Calu3 (cell line): ENCODE measurements around the gene SMAD1. TPM values are rescaled to one million over a fixed set of nuclear protein-coding genes. Genes with fewer than 3 reads are reported as not detected.

Experiments
- BruUV-seq: library from RNA; stranded (reverse); fragments of 400-500 nt; replicated peaks from 2 replicates; lab custom pipeline; 2021; lab: Mats Ljungman, UMichigan
- CTCF ChIA-PET: fragments of 300-600 bp; sonication (Branson Sonifier 250); formaldehyde crosslinking; loops from one replicate; lab custom pipeline; 2022; ENCODE audit warnings: antibody characterized with exemption; lab: Charles Lee
- DNase-seq: peaks from one replicate; pipeline ENCODE4 v3.0.0; 2022
- H3K27ac Mint-ChIP-seq: one replicate; pipeline ENCODE4 v1.8.0; 2022; ENCODE audit warnings: mixed read lengths; ENCODE audit not compliant: unreplicated experiment
- H3K27me3 Mint-ChIP-seq: one replicate; pipeline ENCODE4 v1.8.0; 2022; ENCODE audit warnings: mixed read lengths; ENCODE audit not compliant: unreplicated experiment
- H3K36me3 Mint-ChIP-seq: one replicate; pipeline ENCODE4 v1.8.0; 2022; ENCODE audit warnings: mild to moderate bottlenecking, moderate library complexity, mixed read lengths; ENCODE audit not compliant: insufficient read depth, unreplicated experiment
- H3K4me1 Mint-ChIP-seq: one replicate; pipeline ENCODE4 v1.8.0; 2022; ENCODE audit warnings: mild to moderate bottlenecking, low read depth, mixed read lengths; ENCODE audit not compliant: unreplicated experiment
- H3K4me3 Mint-ChIP-seq: one replicate; pipeline ENCODE4 v1.8.0; 2022; ENCODE audit warnings: mild to moderate bottlenecking, low read depth, moderate library complexity, mixed read lengths; ENCODE audit not compliant: unreplicated experiment
- H3K9me3 Mint-ChIP-seq: one replicate; pipeline ENCODE4 v1.8.0; 2022; ENCODE audit warnings: low read depth, mixed read lengths; ENCODE audit not compliant: unreplicated experiment
- intact Hi-C: fragments of 100-400 bp; cut with micrococcal nuclease; formaldehyde crosslinking; loops from one replicate; pipeline ENCODE4 v1.10.0; 2022; ENCODE audit not compliant: unreplicated experiment
- total RNA-seq: library from RNA; stranded (reverse); gene quantifications from 2 replicates; pipeline ENCODE4 v1.2.3, GENCODE V29; 2022
- TF ChIP-seq, protein P1 (sequence below): fragments of 200-600 bp; IDR thresholded peaks from one replicate; pipeline ENCODE4 v1.8.0; 2022; ENCODE audit warnings: antibody characterized with exemption; ENCODE audit not compliant: unreplicated experiment

The SMAD1 gene
- total RNA-seq, 1 experiment from 2014 or later, result 15.3 TPM

DNA sequence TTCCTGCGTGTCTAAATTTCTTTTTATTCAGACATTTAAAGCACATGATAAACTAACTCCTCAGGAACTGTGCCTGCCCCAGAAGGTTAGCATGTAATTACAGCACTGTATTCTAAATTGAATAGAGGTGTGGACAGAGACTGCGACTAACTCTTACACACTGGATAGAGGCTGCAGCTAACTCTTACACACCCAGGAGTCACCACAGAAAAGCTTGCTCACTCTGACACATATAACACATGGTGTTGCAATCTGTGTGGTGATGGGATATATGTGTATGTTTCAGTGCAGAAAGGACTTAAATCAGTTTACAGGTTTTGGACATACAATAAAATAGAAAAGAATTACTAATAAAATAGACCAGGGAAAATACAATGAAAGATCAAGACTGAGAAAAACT is 41.5 kb downstream of the SMAD1 start:
- DNase-seq, result no peak
- Mint-ChIP-seq H3K36me3 (peaks cover 6% of the 10 kb centered on the region), H3K4me3 (no peak overlapping the region)

DNA sequence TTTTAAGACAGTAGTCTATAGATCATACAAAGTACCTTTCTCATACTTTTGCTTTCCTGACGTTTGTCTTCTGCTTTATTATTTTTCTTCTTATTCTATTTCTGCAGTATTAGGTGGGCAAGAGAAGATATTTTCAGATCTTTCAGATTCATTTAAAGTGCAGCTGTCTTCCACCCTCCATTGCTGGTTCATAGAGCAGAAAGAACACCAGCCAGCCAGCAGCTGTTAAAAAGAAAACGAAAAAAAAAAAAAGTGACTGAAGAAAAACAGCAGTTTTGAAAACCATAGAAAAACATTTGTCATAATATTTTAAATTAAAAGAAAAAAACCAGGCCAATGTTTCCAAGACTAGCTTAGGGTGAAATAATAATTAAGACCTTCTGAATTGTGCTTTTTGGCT is 42.9 kb downstream of the SMAD1 start:
- Mint-ChIP-seq H3K27ac (no peak overlapping the region), H3K9me3 (no peaks in the 10 kb centered on the region), H3K36me3 (peaks cover 13% of the 10 kb centered on the region), H3K27me3 (no peaks in the 10 kb centered on the region), H3K4me1 (no peaks in the 10 kb centered on the region), H3K4me3 (no peak overlapping the region)
- DNase-seq, result no peak
- TF ChIP-seq, protein P1, sequence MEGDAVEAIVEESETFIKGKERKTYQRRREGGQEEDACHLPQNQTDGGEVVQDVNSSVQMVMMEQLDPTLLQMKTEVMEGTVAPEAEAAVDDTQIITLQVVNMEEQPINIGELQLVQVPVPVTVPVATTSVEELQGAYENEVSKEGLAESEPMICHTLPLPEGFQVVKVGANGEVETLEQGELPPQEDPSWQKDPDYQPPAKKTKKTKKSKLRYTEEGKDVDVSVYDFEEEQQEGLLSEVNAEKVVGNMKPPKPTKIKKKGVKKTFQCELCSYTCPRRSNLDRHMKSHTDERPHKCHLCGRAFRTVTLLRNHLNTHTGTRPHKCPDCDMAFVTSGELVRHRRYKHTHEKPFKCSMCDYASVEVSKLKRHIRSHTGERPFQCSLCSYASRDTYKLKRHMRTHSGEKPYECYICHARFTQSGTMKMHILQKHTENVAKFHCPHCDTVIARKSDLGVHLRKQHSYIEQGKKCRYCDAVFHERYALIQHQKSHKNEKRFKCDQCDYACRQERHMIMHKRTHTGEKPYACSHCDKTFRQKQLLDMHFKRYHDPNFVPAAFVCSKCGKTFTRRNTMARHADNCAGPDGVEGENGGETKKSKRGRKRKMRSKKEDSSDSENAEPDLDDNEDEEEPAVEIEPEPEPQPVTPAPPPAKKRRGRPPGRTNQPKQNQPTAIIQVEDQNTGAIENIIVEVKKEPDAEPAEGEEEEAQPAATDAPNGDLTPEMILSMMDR, result no peak
- BruUV-seq, result no TSS peak
- CTCF ChIA-PET, result no interaction called here
- intact Hi-C loops, result no loop called here

More for the DNA sequence above, 41.5 kb downstream of the SMAD1 start:
- no TSS peak for BruUV-seq
- intact Hi-C loops, result no loop called here
- Mint-ChIP-seq H3K4me1 (no peaks in the 10 kb centered on the region), H3K27me3 (no peaks in the 10 kb centered on the region), H3K27ac (no peak overlapping the region), H3K9me3 (no peaks in the 10 kb centered on the region)
- TF ChIP-seq, protein P1, result no peak
- CTCF ChIA-PET, result no interaction called here

DNA sequence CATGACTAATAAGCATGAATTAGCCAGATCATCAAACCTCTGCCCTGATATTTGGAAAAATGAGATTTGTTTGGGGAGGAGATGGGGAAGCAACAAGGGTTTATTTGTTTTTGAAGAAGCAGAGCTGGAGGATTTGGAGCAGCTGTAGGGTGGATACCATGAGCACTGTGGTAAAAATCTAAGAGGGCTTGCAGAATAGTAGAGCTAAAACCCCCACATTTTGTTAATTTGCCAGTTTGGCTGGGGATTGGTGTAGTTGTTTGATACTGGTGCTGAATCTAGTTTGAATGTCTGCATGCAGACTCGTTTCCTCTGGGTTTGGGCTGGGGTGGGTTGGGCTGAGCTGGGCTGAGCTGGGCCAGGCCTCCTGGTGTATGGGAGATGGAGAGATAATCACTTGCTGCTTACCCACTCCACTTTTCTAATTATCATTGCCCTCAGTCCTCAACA is 43.7 kb downstream of the SMAD1 start:
- BruUV-seq, result no TSS peak
- peaks cover 13% of the 10 kb centered on the region for H3K36me3 Mint-ChIP-seq
- H3K27ac Mint-ChIP-seq, result no peak overlapping the region
- TF ChIP-seq, protein P1, result no peak
- H3K27me3 Mint-ChIP-seq, result no peaks in the 10 kb centered on the region
- DNase-seq, result no peak
- no peak overlapping the region for H3K4me3 Mint-ChIP-seq
- CTCF ChIA-PET, result no interaction called here
- no peaks in the 10 kb centered on the region for H3K9me3 Mint-ChIP-seq
- H3K4me1 Mint-ChIP-seq, result no peaks in the 10 kb centered on the region
- intact Hi-C loops, result no loop called here

DNA sequence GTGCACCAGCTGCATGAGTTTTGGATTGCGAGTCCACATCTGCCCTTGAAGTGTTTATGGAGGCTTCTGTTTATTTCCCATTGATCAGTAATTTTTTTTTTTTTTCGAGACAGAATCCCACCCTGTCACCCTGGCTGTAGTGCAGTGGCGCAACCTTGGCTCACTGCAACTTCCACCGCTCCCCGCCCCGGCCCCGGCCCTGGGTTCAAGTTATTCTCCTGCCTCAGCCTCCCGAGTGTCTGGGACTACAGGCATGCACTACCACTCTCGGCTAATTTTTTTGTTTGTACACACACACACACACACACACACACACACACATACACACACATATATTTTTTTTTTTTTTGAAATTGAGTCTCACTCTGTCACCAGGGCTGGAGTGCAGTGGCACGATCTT is 46.1 kb downstream of the SMAD1 start:
- no peak overlapping the region for H3K4me3 Mint-ChIP-seq
- no peak for DNase-seq
- peaks cover 13% of the 10 kb centered on the region for H3K36me3 Mint-ChIP-seq
- H3K4me1 Mint-ChIP-seq, result no peaks in the 10 kb centered on the region
- H3K27ac Mint-ChIP-seq, result no peak overlapping the region
- H3K27me3 Mint-ChIP-seq, result no peaks in the 10 kb centered on the region
- no TSS peak for BruUV-seq
- intact Hi-C loops, result no loop called here
- TF ChIP-seq, protein P1, result no peak
- CTCF ChIA-PET, result no interaction called here
- no peaks in the 10 kb centered on the region for H3K9me3 Mint-ChIP-seq
